Smooth muscle cell of the brain vasculature (primary cell): ENCODE results near the gene DENND5B.
A peak's percentile ranks its signal among the peaks of the same experiment; 100 is the strongest.

Source experiments
- DNase-seq: peaks from one replicate; pipeline ENCODE4 v3.0.0-alpha.2; 2012; ENCODE audit warnings: low read depth, low spot score

The DENND5B gene

GRCh38 chr12:31471823-31472222 is 119.1 kb downstream of the DENND5B start:
- no peak for DNase-seq

GRCh38 chr12:31471051-31471450 is 119.9 kb downstream of the DENND5B start:
- DNase-seq = no peak

- no peak for DNase-seq
These were observed 120.5 kb downstream of the DENND5B start for GRCh38 chr12:31470459-31470858.

GRCh38 chr12:31466768-31467167 is 124.2 kb downstream of the DENND5B start:
- no peak for DNase-seq

GRCh38 chr12:31465002-31465401 is 125.9 kb downstream of the DENND5B start:
- DNase-seq = no peak

GRCh38 chr12:31460024-31460423 is 130.9 kb downstream of the DENND5B start:
- DNase-seq = no peak

GRCh38 chr12:31456562-31456961 is 134.4 kb downstream of the DENND5B start:
- DNase-seq = no peak

- no peak for DNase-seq
These were observed 146.2 kb downstream of the DENND5B start for GRCh38 chr12:31444736-31445135.

GRCh38 chr12:31440586-31440985 is 150.3 kb downstream of the DENND5B start:
- DNase-seq = no peak

- no peak for DNase-seq
These were observed 150.8 kb downstream of the DENND5B start for GRCh38 chr12:31440134-31440533.

- no peak for DNase-seq
These were observed 159.2 kb downstream of the DENND5B start for GRCh38 chr12:31431721-31432240.

- no peak for DNase-seq
These were observed 167.5 kb downstream of the DENND5B start for GRCh38 chr12:31423405-31423804.

GRCh38 chr12:31412292-31412801 is 178.6 kb downstream of the DENND5B start:
- DNase-seq = no peak

GRCh38 chr12:31408763-31409162 is 182.2 kb downstream of the DENND5B start:
- no peak for DNase-seq

- DNase-seq = no peak
These were observed 183.4 kb downstream of the DENND5B start for GRCh38 chr12:31407562-31407961.

- no peak for DNase-seq
These were observed 184.6 kb downstream of the DENND5B start for GRCh38 chr12:31406345-31406744.

GRCh38 chr12:31405021-31405420 is 185.9 kb downstream of the DENND5B start:
- DNase-seq = no peak

GRCh38 chr12:31403099-31403607 is 187.8 kb downstream of the DENND5B start:
- DNase-seq = peak; percentile 80

- DNase-seq = no peak
These were observed 197.9 kb downstream of the DENND5B start for GRCh38 chr12:31393004-31393550.

GRCh38 chr12:31390991-31391390 is 199.9 kb downstream of the DENND5B start:
- no peak for DNase-seq

GRCh38 chr12:31388713-31389112 is 202.2 kb downstream of the DENND5B start:
- no peak for DNase-seq

- DNase-seq = no peak
These were observed 203.5 kb downstream of the DENND5B start for GRCh38 chr12:31387466-31387865.

GRCh38 chr12:31387011-31387410 is 203.9 kb downstream of the DENND5B start:
- DNase-seq = no peak

GRCh38 chr12:31386364-31386777 is 204.6 kb downstream of the DENND5B start:
- no peak for DNase-seq
